Activated CD8-positive, alpha-beta memory T cell treated with anti-CD3 and anti-CD28 coated beads, Interleukin-2, amount 10 ng/mL, durations not matched to agents 7 days and 5 days (primary cell): ENCODE data around the gene SOX15. TPM values are rescaled to one million over a fixed set of nuclear protein-coding genes. Genes with fewer than 3 reads are reported as not detected.

ENCODE experiments used
- ATAC-seq: fragments of 150-1000 bp; cut with Tn5 transposase; one replicate; pipeline ENCODE4 v1.10.0; 2021; ENCODE audit warnings: moderate library complexity
- CTCF ChIA-PET: fragments of 350-600 bp; sonication (Branson Sonifier 250); formaldehyde crosslinking; loops from one replicate; lab custom pipeline; 2021; ENCODE audit warnings: antibody characterized with exemption; lab: Charles Lee
- DNase-seq: peaks from one replicate; pipeline ENCODE4 v3.0.0-alpha.2; 2020
- H3K27ac Mint-ChIP-seq: one replicate; pipeline ENCODE4 v1.8.0; 2021; ENCODE audit warnings: mild to moderate bottlenecking, mixed read lengths
- H3K27me3 Mint-ChIP-seq: one replicate; pipeline ENCODE4 v1.8.0; 2021; ENCODE audit warnings: mixed read lengths
- H3K36me3 Mint-ChIP-seq: one replicate; pipeline ENCODE4 v1.8.0; 2021; ENCODE audit warnings: mild to moderate bottlenecking, mixed read lengths
- H3K4me1 Mint-ChIP-seq: one replicate; pipeline ENCODE4 v1.8.0; 2021; ENCODE audit warnings: mixed read lengths
- H3K4me3 Mint-ChIP-seq: one replicate; pipeline ENCODE4 v1.8.0; 2021; ENCODE audit warnings: mild to moderate bottlenecking, moderate library complexity, mixed read lengths
- H3K9me3 Mint-ChIP-seq: one replicate; pipeline ENCODE4 v1.8.0; 2022; ENCODE audit warnings: low read depth, mixed read lengths
- total RNA-seq, 2 experiments: library from RNA; stranded (reverse); gene quantifications; one replicate each; pipeline ENCODE4 v1.2.3, GENCODE V29; 2021

SOX15 gene
- total RNA-seq, 2 experiments from 2014 or later = 0.21 to 0.35 TPM

DNA sequence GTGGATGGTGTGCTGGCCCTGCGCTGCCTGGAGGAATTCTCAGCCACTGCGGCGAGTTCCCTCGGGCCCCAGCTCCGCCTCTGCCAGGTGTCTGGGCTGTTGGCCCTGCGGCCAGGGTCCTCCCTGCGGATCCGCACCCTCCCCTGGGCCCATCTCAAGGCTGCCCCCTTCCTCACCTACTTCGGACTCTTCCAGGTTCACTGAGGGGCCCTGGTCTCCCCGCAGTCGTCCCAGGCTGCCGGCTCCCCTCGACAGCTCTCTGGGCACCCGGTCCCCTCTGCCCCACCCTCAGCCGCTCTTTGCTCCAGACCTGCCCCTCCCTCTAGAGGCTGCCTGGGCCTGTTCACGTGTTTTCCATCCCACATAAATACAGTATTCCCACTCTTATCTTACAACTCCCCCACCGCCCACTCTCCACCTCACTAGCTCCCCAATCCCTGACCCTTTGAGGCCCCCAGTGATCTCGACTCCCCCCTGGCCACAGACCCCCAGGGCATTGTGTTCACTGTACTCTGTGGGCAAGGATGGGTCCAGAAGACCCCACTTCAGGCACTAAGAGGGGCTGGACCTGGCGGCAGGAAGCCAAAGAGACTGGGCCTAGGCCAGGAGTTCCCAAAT lies 32.6 kb downstream of the SOX15 start:
- Mint-ChIP-seq H3K36me3 (peaks cover 19% of the 10 kb centered on the region), H3K27me3 (no peaks in the 10 kb centered on the region), H3K27ac (no peak overlapping the region), H3K4me3 (no peak overlapping the region), H3K4me1 (peaks cover 58% of the 10 kb centered on the region), H3K9me3 (no peaks in the 10 kb centered on the region)
- no peak for DNase-seq
- no peak for ATAC-seq
- CTCF ChIA-PET = interaction anchor here (0.6 to 5.4 kb wide), 4 partner anchors 32 to 201 kb away, joined by 3 to 172 read pairs (median 4); no protein-coding TSS in a partner anchor

DNA sequence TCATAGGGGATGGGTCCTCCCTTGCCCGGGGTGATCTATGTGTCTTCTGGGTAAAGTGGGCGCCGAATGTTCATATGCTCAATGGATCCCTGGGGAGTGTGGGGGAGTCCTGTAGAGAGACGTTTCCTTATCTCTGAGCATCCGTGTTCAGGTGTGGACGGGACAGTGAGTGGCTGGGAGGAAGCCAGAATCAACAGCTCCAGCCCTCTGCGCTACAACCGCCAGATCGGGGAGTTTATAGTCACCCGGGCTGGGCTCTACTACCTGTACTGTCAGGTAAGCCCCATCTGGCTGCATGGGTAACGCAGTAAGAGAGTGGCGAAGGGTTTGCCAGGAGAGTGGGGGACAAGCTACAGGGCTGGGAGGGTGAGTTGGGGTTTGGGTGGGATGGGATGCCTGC lies 33.3 kb downstream of the SOX15 start:
- H3K4me3 Mint-ChIP-seq = no peak overlapping the region
- ATAC-seq (no peak), DNase-seq (no peak)
- H3K9me3 Mint-ChIP-seq = no peaks in the 10 kb centered on the region
- no peak overlapping the region for H3K27ac Mint-ChIP-seq
- peaks cover 64% of the 10 kb centered on the region for H3K4me1 Mint-ChIP-seq
- H3K27me3 Mint-ChIP-seq = no peaks in the 10 kb centered on the region
- CTCF ChIA-PET = interaction anchor here (1.8 to 5.4 kb wide), 2 partner anchors 33 to 41 kb away, joined by 4 to 172 read pairs; no protein-coding TSS in a partner anchor
- peaks cover 21% of the 10 kb centered on the region for H3K36me3 Mint-ChIP-seq

DNA sequence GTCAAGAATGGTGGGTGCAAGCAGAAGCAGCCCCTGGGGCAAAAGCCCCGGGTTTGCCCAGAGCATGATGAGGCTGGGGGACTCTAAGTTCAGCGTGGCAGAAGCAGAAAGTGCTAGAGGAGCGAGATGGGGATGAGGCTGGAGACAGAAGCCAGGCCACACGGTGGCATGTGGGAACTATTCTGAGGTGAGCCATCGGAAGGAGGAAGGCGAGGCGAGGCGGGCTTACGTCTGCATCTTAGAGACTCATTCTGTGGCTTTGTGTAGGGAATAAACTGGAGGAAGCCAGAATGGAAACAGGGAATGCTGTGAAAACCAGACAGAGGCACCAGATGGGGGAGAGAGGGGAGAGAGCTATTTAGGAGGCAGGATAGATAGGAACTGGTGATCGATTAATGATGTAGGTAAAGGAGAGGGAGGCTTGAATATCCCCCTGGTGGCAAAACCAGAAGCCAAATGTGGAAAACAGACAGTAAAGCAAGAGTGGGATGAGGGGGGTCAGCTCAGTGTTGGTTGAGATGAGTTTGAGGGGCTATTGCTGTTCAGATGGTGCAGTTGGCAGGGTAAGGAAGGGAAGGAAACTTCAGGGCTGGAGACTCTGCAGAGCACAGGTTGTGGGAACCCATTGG lies 34.5 kb downstream of the SOX15 start:
- DNase-seq = no peak

DNA sequence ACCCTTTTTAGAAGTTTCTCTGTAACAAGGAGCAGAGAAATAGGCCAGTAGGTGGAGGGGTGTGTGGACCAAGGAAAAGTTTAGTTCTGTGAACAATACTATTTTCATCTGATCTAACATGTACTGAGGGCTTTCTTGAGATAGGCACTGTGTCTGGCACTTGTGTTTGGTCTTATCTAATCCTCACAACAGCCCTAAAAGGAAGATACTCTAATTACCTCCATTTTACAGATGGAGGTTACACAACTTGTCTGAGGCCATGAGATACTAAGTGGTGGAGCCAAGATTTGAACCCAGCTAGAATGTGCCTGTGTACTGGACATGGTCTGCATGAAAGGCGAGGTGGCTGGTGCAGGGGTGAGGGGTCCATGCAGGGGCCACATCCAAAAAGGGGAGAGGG lies 36.5 kb downstream of the SOX15 start:
- H3K4me1 Mint-ChIP-seq = peaks cover 65% of the 10 kb centered on the region
- DNase-seq = no peak
- H3K36me3 Mint-ChIP-seq = peaks cover 28% of the 10 kb centered on the region
- CTCF ChIA-PET = interaction anchor here (0.6 to 2.1 kb wide), 9 partner anchors 7 to 557 kb away, joined by 3 to 29 read pairs (median 4); partner anchors contain the start of genes SENP3, TP53 and WRAP53
- H3K27ac Mint-ChIP-seq = peak overlapping the region; percentile 91
- H3K4me3 Mint-ChIP-seq = peak overlapping the region; percentile 50
- H3K9me3 Mint-ChIP-seq = no peaks in the 10 kb centered on the region
- no peaks in the 10 kb centered on the region for H3K27me3 Mint-ChIP-seq
- ATAC-seq = no peak

More for the DNA sequence above, 34.5 kb downstream of the SOX15 start:
- Mint-ChIP-seq H3K27ac (peak overlapping the region; percentile 60), H3K9me3 (no peaks in the 10 kb centered on the region), H3K4me3 (no peak overlapping the region), H3K36me3 (peaks cover 25% of the 10 kb centered on the region), H3K4me1 (peaks cover 67% of the 10 kb centered on the region), H3K27me3 (no peaks in the 10 kb centered on the region)
- ATAC-seq = no peak
- CTCF ChIA-PET = interaction anchor here (1.6 to 1.8 kb wide), 2 partner anchors 28 to 34 kb away, joined by 3 to 4 read pairs; partner anchors contain the start of gene MPDU1

DNA sequence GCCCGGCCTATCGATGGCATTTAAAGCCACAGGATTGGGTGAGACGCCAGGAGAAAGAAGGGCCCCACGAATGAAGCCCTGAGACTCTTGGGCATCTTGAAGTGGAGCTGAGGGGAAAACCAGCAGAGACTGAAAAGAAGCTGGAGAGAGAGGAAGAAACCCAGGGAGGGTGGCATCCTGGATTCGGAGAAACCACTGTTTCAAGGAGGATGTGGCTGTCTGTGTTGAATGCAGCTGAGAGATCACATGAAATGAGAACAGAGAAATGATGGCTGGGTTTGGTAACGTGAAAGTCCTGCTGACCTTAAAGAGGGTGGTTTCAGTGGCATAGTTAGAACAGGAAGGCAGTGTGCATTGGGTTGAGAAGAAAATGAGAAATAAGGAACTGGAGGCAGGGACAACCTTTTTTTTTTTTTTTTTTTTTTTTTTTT lies 37.3 kb downstream of the SOX15 start:
- Mint-ChIP-seq H3K27me3 (no peaks in the 10 kb centered on the region), H3K36me3 (peaks cover 28% of the 10 kb centered on the region), H3K4me3 (peak overlapping the region; percentile 50), H3K27ac (peak overlapping the region; percentile 91), H3K9me3 (no peaks in the 10 kb centered on the region), H3K4me1 (peaks cover 66% of the 10 kb centered on the region)
- CTCF ChIA-PET = interaction anchor here (0.6 to 2.1 kb wide), 15 partner anchors 8 to 558 kb away, joined by 3 to 29 read pairs (median 4); partner anchors contain the start of genes MPDU1, SENP3 and TP53
- DNase-seq (peak; percentile 81), ATAC-seq (peak; percentile 58)

DNA sequence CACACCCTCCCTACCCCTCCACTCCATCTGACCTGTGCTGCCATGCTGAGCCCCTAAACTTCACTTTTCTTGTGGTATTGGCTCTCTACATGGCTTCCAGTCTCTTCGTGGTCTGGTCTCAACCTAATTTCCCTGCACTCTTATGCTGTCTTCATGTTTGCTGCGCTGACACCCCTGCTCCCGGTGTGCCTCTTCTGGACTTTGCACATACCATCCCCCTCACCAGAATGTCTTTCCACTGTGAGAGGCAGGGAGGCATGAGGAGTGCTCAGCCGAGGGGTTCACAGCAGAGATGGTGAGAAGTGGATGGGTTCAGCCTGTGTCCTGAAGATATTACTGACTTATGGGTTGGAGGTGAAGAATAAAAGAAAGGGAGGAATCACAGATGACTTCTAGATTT lies 38.5 kb downstream of the SOX15 start:
- Mint-ChIP-seq H3K27me3 (no peaks in the 10 kb centered on the region), H3K4me1 (peaks cover 68% of the 10 kb centered on the region), H3K4me3 (peak overlapping the region; percentile 23), H3K36me3 (peaks cover 28% of the 10 kb centered on the region), H3K9me3 (no peaks in the 10 kb centered on the region), H3K27ac (peak overlapping the region; percentile 25)
- CTCF ChIA-PET = interaction anchor here (0.9 to 2.1 kb wide), 4 partner anchors 9 to 38 kb away, joined by 3 to 29 read pairs (median 4); partner anchors contain the start of genes MPDU1 and SENP3
- DNase-seq = no peak
- no peak for ATAC-seq

DNA sequence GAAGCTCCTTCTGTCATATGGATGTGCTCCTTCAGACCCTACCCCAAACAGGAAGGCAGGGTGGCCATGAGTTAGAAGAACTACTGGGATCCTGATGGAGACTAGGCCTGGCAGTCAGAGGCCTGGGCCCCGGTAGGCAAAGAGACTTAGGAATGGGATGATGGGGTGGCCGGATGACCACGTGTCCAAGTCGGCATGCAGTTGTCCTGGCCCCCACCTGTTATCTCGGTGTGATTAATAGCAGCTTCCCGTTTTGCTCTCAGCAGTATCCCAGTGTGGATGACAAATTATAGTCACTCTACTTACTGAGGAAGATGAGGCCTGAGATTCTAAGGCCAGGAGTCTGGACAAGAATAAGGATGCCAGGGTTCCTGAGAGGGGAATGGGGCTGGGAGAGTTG lies 39.5 kb downstream of the SOX15 start:
- Mint-ChIP-seq H3K4me1 (peaks cover 63% of the 10 kb centered on the region), H3K27me3 (no peaks in the 10 kb centered on the region), H3K9me3 (no peaks in the 10 kb centered on the region), H3K27ac (peak overlapping the region; percentile 84), H3K36me3 (peaks cover 22% of the 10 kb centered on the region), H3K4me3 (peak overlapping the region; percentile 84)
- DNase-seq = no peak
- ATAC-seq = no peak
- CTCF ChIA-PET = interaction anchor here (0.5 to 5.1 kb wide), 7 partner anchors 8 to 214 kb away, joined by 3 to 39 read pairs (median 4); partner anchors contain the start of genes ACAP1, SENP3, SOX15 and TNFSF13

DNA sequence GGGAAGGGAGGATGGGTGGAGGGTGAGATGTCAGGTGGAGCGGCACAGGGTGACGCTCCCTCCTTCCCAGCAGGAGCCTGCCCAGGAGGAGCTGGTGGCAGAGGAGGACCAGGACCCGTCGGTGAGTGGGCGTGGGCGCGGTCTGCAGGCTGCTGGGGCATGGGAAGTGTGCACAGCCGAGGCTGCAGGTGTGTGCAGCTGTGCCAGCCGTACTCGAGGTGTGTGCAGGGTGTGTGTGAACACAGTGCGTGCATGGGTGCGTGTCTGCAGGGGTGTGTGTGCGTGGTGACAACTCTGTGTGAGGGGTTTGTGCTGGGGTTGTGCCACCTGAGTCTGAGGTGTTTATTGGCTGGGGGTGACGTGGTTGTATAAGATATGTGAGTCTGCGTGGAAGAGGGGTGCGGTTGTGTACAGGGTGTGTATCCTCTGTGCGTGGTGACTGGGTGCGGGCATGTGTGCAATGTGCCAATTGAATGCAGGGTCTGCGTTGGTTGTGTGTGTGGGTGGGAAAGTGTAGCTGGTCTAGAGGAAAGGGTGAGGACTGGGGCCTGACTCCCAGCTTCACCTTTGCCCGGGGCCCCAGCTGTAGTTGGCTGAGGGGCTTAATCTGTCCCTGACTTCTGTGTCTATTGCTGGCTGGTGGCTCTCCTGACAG lies 40.4 kb downstream of the SOX15 start:
- no peaks in the 10 kb centered on the region for H3K27me3 Mint-ChIP-seq
- H3K4me1 Mint-ChIP-seq = peaks cover 59% of the 10 kb centered on the region
- ATAC-seq (peak; percentile 50), DNase-seq (peak; percentile 59)
- H3K36me3 Mint-ChIP-seq = peaks cover 22% of the 10 kb centered on the region
- H3K4me3 Mint-ChIP-seq = peak overlapping the region; percentile 84
- H3K9me3 Mint-ChIP-seq = no peaks in the 10 kb centered on the region
- H3K27ac Mint-ChIP-seq = peak overlapping the region; percentile 84
- CTCF ChIA-PET = interaction anchor here (0.5 to 5.1 kb wide), 8 partner anchors 9 to 213 kb away, joined by 3 to 39 read pairs (median 4); partner anchors contain the start of genes ACAP1, SENP3, SOX15 and TNFSF13

DNA sequence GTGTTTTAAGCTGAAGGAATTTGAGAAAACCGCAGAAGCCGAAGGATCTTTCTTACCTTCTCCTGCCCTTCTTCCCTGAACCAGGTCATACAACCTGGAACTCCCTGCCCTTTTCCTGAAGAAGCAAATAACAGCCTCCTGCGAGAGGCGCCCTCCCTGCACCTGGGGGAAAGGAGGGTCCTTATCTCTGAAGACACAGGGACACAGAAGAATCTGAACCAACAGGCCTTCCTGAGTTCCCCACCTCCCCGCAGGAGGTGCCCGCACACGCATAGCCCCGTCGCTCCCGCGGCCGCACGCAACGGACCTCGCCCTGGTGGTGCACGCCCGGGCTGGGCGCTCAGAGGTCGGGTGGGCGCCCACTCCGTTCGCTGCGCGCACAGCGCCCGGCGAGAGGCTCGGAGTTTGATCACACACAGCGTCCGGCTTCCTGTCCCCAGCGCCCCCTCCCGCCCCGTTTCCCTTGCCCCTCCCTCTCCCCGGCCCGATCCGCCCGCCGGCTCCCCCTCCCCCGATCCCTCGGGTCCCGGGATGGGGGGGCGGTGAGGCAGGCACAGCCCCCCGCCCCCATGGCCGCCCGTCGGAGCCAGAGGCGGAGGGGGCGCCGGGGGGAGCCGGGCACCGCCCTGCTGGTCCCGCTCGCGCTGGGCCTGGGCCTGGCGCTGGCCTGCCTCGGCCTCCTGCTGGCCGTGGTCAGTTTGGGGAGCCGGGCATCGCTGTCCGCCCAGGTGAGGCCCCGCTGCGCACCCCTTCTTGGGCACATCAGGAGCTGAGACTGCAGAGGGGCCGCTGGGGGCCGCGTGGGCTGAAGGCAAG lies 41.1 kb downstream of the SOX15 start, which contains the start of gene TNFSF12:
TNFSF12 (plus strand) TSS at position 474 of the 816 bp plus-strand sequence; CDS start at position 570, 96 bp downstream.
- Mint-ChIP-seq H3K9me3 (no peaks in the 10 kb centered on the region), H3K27ac (peak within 1 kb of the TSS; percentile 86), H3K4me3 (peak within 1 kb of the TSS; percentile 84), H3K4me1 (peaks cover 56% of the 10 kb centered on the region), H3K27me3 (no peaks in the 10 kb centered on the region), H3K36me3 (peaks cover 19% of the 10 kb centered on the region)
- CTCF ChIA-PET = interaction anchor here (1.0 to 5.1 kb wide), 4 partner anchors 10 to 112 kb away, joined by 4 to 39 read pairs (median 4); partner anchors contain the start of genes SENP3, SOX15 and TNFSF13
- peak; percentile 80 for ATAC-seq
- DNase-seq = peak; percentile 78

DNA sequence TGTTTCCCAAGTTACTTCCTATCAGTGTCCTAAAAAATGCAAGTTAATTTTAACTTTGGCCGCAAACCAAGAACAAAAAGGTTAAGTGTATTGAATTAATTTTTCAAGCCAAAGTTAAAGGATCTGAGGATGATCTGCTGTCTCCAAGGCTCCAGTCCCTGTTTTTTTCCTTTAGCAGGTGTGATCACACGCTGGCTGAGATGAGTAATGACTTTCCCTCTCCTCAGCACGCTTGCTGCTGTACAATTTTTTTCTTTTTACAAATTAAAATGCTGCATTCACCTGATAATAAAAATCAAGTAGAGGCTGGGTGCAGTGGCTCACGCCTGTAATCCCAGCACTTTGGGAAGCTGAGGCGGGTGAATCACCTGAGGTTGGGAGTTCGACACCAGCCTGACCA lies 45.0 kb downstream of the SOX15 start:
- ATAC-seq (no peak), DNase-seq (no peak)
- no peak overlapping the region for H3K27ac Mint-ChIP-seq
- H3K9me3 Mint-ChIP-seq = no peaks in the 10 kb centered on the region
- H3K27me3 Mint-ChIP-seq = peaks cover 4% of the 10 kb centered on the region
- CTCF ChIA-PET = interaction anchor here (0.8 kb wide), 1 partner anchor 16 kb away, joined by 4 read pairs; the partner anchor contains the start of gene SENP3
- no peak overlapping the region for H3K4me3 Mint-ChIP-seq
- H3K36me3 Mint-ChIP-seq = peaks cover 3% of the 10 kb centered on the region
- peaks cover 17% of the 10 kb centered on the region for H3K4me1 Mint-ChIP-seq

DNA sequence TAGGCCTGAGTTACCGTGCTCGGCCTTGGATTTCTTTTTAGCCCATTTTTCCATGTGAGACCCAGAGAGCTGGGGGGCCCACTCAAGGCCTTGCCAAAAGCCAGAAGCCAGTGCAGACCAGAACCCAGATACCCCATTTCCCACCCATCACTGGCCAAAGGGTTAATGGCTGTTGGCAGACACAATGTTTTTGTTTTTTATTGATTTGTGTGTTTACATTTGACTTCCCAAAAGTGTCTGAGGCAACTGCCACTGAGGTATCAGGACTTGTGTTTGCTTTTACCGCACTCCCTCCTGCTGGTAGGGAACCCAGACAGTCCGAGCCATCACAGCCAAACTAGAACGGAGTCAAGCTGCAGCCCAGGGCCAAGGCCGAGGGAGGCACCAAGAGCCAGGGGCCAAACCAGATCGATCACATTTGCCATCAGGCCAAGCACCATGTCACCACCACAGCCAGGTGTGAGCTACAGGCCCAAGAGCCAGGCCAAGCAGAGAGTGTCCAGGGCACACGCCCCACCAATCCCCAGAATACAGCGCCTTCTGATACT lies 48.7 kb downstream of the SOX15 start:
- Mint-ChIP-seq H3K4me1 (no peaks in the 10 kb centered on the region), H3K9me3 (peaks cover 7% of the 10 kb centered on the region), H3K27ac (no peak overlapping the region), H3K36me3 (peaks cover 7% of the 10 kb centered on the region), H3K4me3 (no peak overlapping the region), H3K27me3 (peaks cover 4% of the 10 kb centered on the region)
- no peak for DNase-seq
- ATAC-seq = no peak
- CTCF ChIA-PET = interaction anchor here (0.6 to 1.8 kb wide), 5 partner anchors 17 to 49 kb away, joined by 3 to 6 read pairs (median 4); partner anchors contain the start of genes SENP3 and SOX15
